OCI-LY7 (cell line): ENCODE measurements around the gene MAPK13. TPM values are rescaled to one million over a fixed set of nuclear protein-coding genes. Genes with fewer than 3 reads are reported as not detected.
A peak's percentile ranks its signal among the peaks of the same experiment; 100 is the strongest.

Experiments
- Bru-seq: library from RNA; stranded (reverse); fragments of 400-500 nt; gene quantifications from one replicate; lab custom pipeline; 2021; lab: Mats Ljungman, UMichigan
- BruChase-seq, 2 experiments: library from RNA; stranded (reverse); fragments of 400-500 nt; gene quantifications; one replicate each; lab custom pipeline; 2021; lab: Mats Ljungman, UMichigan
- BruUV-seq: library from RNA; stranded (reverse); fragments of 400-500 nt; replicated peaks from 2 replicates; lab custom pipeline; 2021; lab: Mats Ljungman, UMichigan
- CTCF ChIA-PET: fragments of 300-600 bp; sonication (Branson Sonifier 250); formaldehyde crosslinking; loops from one replicate; lab custom pipeline; 2022; ENCODE audit warnings: antibody characterized with exemption; ENCODE audit not compliant: unreplicated experiment; lab: Charles Lee
- POLR2A ChIA-PET: fragments of 300-600 bp; sonication (Branson Sonifier 250); formaldehyde crosslinking; loops from one replicate; lab custom pipeline; 2022; ENCODE audit warnings: antibody characterized with exemption; lab: Charles Lee
- DNase-seq: peaks from one replicate; pipeline ENCODE4 v3.0.0-alpha.2; 2015; ENCODE audit warnings: low spot score
- H2AFZ ChIP-seq: fragments of 200-600 bp; sonication (generic), shearing (Covaris generic); 2 replicates; pipeline ENCODE4 v1.6.1; 2014; ENCODE audit warnings: mild to moderate bottlenecking, antibody characterized with exemption, low read length, moderate library complexity
- H3K27ac ChIP-seq: fragments of 200-600 bp; sonication (generic); 2 replicates; pipeline ENCODE4 v1.5.1; 2014; ENCODE audit warnings: mixed run types, low read depth, mild to moderate bottlenecking, moderate library complexity, low read length, inconsistent platforms; ENCODE audit not compliant: poor library complexity, severe bottlenecking
- H3K36me3 ChIP-seq: fragments of 200-600 bp; sonication (generic); 2 replicates; pipeline ENCODE4 v1.6.1; 2014; ENCODE audit warnings: mild to moderate bottlenecking, antibody characterized with exemption, low read length, moderate library complexity, mixed read lengths; ENCODE audit not compliant: insufficient read depth
- H3K4me1 ChIP-seq: fragments of 200-600 bp; sonication (generic); 2 replicates; pipeline ENCODE4 v1.5.1; 2014; ENCODE audit warnings: mild to moderate bottlenecking, low read length; ENCODE audit not compliant: insufficient read depth, poor library complexity, severe bottlenecking
- H3K4me2 ChIP-seq: fragments of 200-600 bp; sonication (generic); 2 replicates; pipeline ENCODE4 v1.6.1; 2014; ENCODE audit warnings: mild to moderate bottlenecking, low read length
- H3K4me3 ChIP-seq: fragments of 200-600 bp; sonication (generic); 2 replicates; pipeline ENCODE4 v1.5.1; 2014; ENCODE audit warnings: mild to moderate bottlenecking, low read depth, low read length; ENCODE audit not compliant: poor library complexity, severe bottlenecking
- H3K79me2 ChIP-seq: fragments of 200-600 bp; sonication (generic); 2 replicates; pipeline ENCODE4 v1.6.1; 2016; ENCODE audit warnings: low read depth, mild to moderate bottlenecking, low read length, moderate library complexity, mixed read lengths; ENCODE audit not compliant: insufficient read depth
- H3K9me2 ChIP-seq: fragments of 200-600 bp; sonication (generic); 2 replicates; pipeline ENCODE4 v1.6.1; 2016; ENCODE audit warnings: mild to moderate bottlenecking, low read length, mixed read lengths; ENCODE audit not compliant: insufficient read depth
- H3K9me3 ChIP-seq: fragments of 200-600 bp; sonication (generic); 2 replicates; pipeline ENCODE4 v1.6.1; 2014; ENCODE audit warnings: mild to moderate bottlenecking, mixed run types, low read length, mixed read lengths
- H4K20me1 ChIP-seq: fragments of 200-600 bp; sonication (generic); 2 replicates; pipeline ENCODE4 v1.6.1; 2014; ENCODE audit warnings: mild to moderate bottlenecking, antibody characterized with exemption, low read length, moderate library complexity, mixed read lengths; ENCODE audit not compliant: insufficient read depth
- CTCF ChIP-seq: fragments of 200-600 bp; sonication (generic); conservative IDR thresholded peaks from 2 replicates; pipeline ENCODE4 v1.5.1; 2014; ENCODE audit warnings: mild to moderate bottlenecking, antibody characterized with exemption, low read length, moderate library complexity, mixed read lengths
- EZH2phosphoT487 ChIP-seq: fragments of 200-600 bp; sonication (generic); IDR thresholded peaks from 2 replicates; pipeline ENCODE4 v1.6.1; 2018; ENCODE audit warnings: low read depth, borderline replicate concordance, mild to moderate bottlenecking, mixed run types, antibody characterized with exemption, low read length, moderate library complexity, mixed read lengths
- intact Hi-C: fragments of 100-400 bp; cut with micrococcal nuclease; formaldehyde crosslinking; loops from one replicate; pipeline ENCODE4 v1.10.0; 2022; ENCODE audit not compliant: unreplicated experiment
- long read RNA-seq: library from polyadenylated mRNA; stranded (forward); transcript quantifications from one replicate; pipeline ENCODE4 v2.0.0, GENCODE V29; 2022
- total RNA-seq, 2 experiments: library from RNA; depleted of rRNA in 1 of 2; stranded (reverse); fragments of >200 nt in 1 of 2; shearing (Covaris generic) in 1 of 2; gene quantifications; 2 replicates each; pipeline ENCODE4 v1.2.3, GENCODE V29; 2014 to 2022

The MAPK13 gene
- total RNA-seq (2014; rRNA removed; shearing (Covaris generic)), result 0.88 TPM in 2 replicates
- total RNA-seq (2022), result 1.2 and 1.8 TPM in 2 replicates
- percentile 25 among the genes with signal in this experiment for Bru-seq, nascent RNA
- percentile 41 among the genes with signal in this experiment for BruChase-seq, experiment 1, labeled RNA remaining after a 6-hour chase
- BruChase-seq, experiment 2, labeled RNA remaining after a 2-hour chase, result percentile 38 among the genes with signal in this experiment
- long read RNA-seq, partial matches to known transcripts, result 0 of 7 reads
- long read RNA-seq, other reads (novel, unspliced or antisense), result 7 of 7 reads

GRCh38 chr6:36129941-36130666 lies at the start of gene MAPK13:
MAPK13 (plus strand) TSS chr6:36130513; CDS start chr6:36130583, 70 bp downstream.
- Histone ChIP-seq H3K9me3 (no peaks in the 10 kb centered on the region), H3K27ac (no peak within 1 kb of the TSS), H3K9me2 (no peaks in the 10 kb centered on the region), H3K4me2 (peak within 1 kb of the TSS; percentile 29; the same call in 1 of the 2 replicates), H4K20me1 (no peaks in the 10 kb centered on the region), H3K4me1 (peaks cover 17% of the 10 kb centered on the region), H3K4me3 (no peak within 1 kb of the TSS), H2AFZ (peak within 1 kb of the TSS; percentile 75), H3K36me3 (no peaks in the 10 kb centered on the region), H3K79me2 (no peaks in the 10 kb centered on the region)
- intact Hi-C loops, result no loop called here
- BruUV-seq, result no TSS peak
- POLR2A ChIA-PET, result interaction anchor here (0.6 kb wide), 1 partner anchor 34 kb away, joined by 3 read pairs; no protein-coding TSS in a partner anchor
- TF ChIP-seq CTCF (no peak), EZH2phosphoT487 (no peak)
- CTCF ChIA-PET, result interaction anchor here (0.6 kb wide), 1 partner anchor 8 kb away, joined by 3 read pairs; no protein-coding TSS in a partner anchor
- no peak for DNase-seq

- H3K36me3 ChIP-seq, result peaks cover 78% of the 10 kb centered on the region
- no peak overlapping the region for H3K4me3 ChIP-seq
- no peaks in the 10 kb centered on the region for H4K20me1 ChIP-seq
- peaks cover 21% of the 10 kb centered on the region for H3K9me3 ChIP-seq
- ChIA-PET POLR2A (no interaction called here), CTCF (no interaction called here)
- intact Hi-C loops, result no loop called here
- H3K27ac ChIP-seq, result no peak overlapping the region
- no TSS peak for BruUV-seq
- TF ChIP-seq CTCF, result no peak
- no peak for TF ChIP-seq EZH2phosphoT487
- no peaks in the 10 kb centered on the region for H3K79me2 ChIP-seq
- no peak overlapping the region for H2AFZ ChIP-seq
- H3K9me2 ChIP-seq, result no peaks in the 10 kb centered on the region
- no peak for DNase-seq
- H3K4me2 ChIP-seq, result no peak overlapping the region
- peaks cover 10% of the 10 kb centered on the region for H3K4me1 ChIP-seq
Observed at GRCh38 chr6:36082318-36082717, 48.0 kb upstream of the MAPK13 start.
